ENCODE data around the gene PTBP2. TPM values are rescaled to one million over a fixed set of nuclear protein-coding genes. Genes with fewer than 3 reads are reported as not detected.
A peak's percentile ranks its signal among the peaks of the same experiment; 100 is the strongest.

The PTBP2 gene
- total and polyA plus RNA-seq, 2 of the 8 experiments (the other 6 are each of a cell fraction or from before 2014, with no cell fraction given) = 24.2 to 61.7 TPM

GRCh38 chr1:96722958-96723357 lies 1.4 kb downstream of the PTBP2 start:
- no peak for FAIRE-seq
- no peak overlapping the region for H4K91ac ChIP-seq (replicated peaks; ENCODE audit: insufficient read length, low read length)
- POLR2A ChIA-PET (ENCODE audit: partially characterized antibody) = interaction anchor here (0.8 to 2.9 kb wide), 6 partner anchors 9 to 196 kb away, joined by 3 to 20 read pairs (median 4); no protein-coding TSS in a partner anchor
- peak overlapping the region; percentile 88 to 98 (median 96); a peak in 5 of 7 replicates for H3K9ac ChIP-seq (replicated peaks in 1 of 4; ENCODE audit: extremely low read depth in 1 of 4, low read depth in 3 of 4, low read length in 3 of 4)
- no peak overlapping the region for H2BK20ac ChIP-seq (ENCODE audit: low read length)
- peaks cover 2 to 44% (median 18%) of the 10 kb centered on the region in 4 experiments; a peak in 4 of 8 replicates for H3K36me3 ChIP-seq (ENCODE audit: control insufficient read depth in 2 of 4, insufficient read depth in 4 of 4, low read length in 3 of 4)
- peak overlapping the region; percentile 80 for H4K5ac ChIP-seq (ENCODE audit: insufficient read length, low read depth, low read length)
- H3K23me2 ChIP-seq (ENCODE audit: low read depth, low read length) = peaks cover 5% of the 10 kb centered on the region; the same call in 1 of the 2 replicates
- no peak overlapping the region; the same call in 1 of the 2 replicates for H3K18ac ChIP-seq (ENCODE audit: extremely low read depth, low read length)
- H2AK5ac ChIP-seq (ENCODE audit: low read depth, low read length) = no peak overlapping the region; the same call in 1 of the 2 replicates
- H2BK5ac ChIP-seq (ENCODE audit: low read depth, low read length) = no peak overlapping the region
- CTCF ChIA-PET (ENCODE audit: partially characterized antibody) = interaction anchor here (1.0 kb wide), 1 partner anchor 169 kb away, joined by 3 read pairs; no protein-coding TSS in a partner anchor
- peak overlapping the region; percentile 83 to 96 (median 92) for H3K4me3 ChIP-seq (ENCODE audit: extremely low read depth in 1 of 4, insufficient read depth in 2 of 4, low read depth in 3 of 4, low read length in 4 of 4)
- peaks cover 21 to 60% of the 10 kb centered on the region in 2 experiments for H3K79me2 ChIP-seq (ENCODE audit: control insufficient read depth in 1 of 2, insufficient read depth in 2 of 2, low read length in 2 of 2)
- H4K20me1 ChIP-seq (replicated peaks in 1 of 2; ENCODE audit: control insufficient read depth in 1 of 2, insufficient read depth in 2 of 2, low read length in 2 of 2) = peaks cover 1 to 3% of the 10 kb centered on the region in 2 experiments
- H2BK15ac ChIP-seq (ENCODE audit: low read length) = no peak overlapping the region
- H3K27me3 ChIP-seq (replicated peaks in 1 of 4; ENCODE audit: control insufficient read depth in 3 of 4, extremely low read depth in 1 of 4, insufficient read depth in 3 of 4, low read length in 3 of 4) = no peaks in the 10 kb centered on the region
- H3K27ac ChIP-seq (ENCODE audit: low read depth, low read length) = 0 out of 2 replicates have a peak overlapping the region, but pooled peaks have one; percentile 55
- no peak overlapping the region for H2BK12ac ChIP-seq (ENCODE audit: low read depth, low read length)
- no peaks in the 10 kb centered on the region; the same call in 1 of the 2 replicates for H3K79me1 ChIP-seq (ENCODE audit: low read depth, low read length)
- H3K9me3 ChIP-seq (ENCODE audit: insufficient read depth in 2 of 2, low read depth in 1 of 2, low read length in 1 of 2) = no peaks in the 10 kb centered on the region
- TF ChIP-seq RNF2 (IDR thresholded peaks at IDR 0.05; ENCODE audit: borderline replicate concordance, low read depth, low read length, missing control alignments, poor library complexity, severe bottlenecking) = no peak
- TF ChIP-seq POU5F1 (IDR thresholded peaks at IDR 0.05; ENCODE audit: low read depth, low read length) = no peak
- no peak for TF ChIP-seq ASH2L (IDR thresholded peaks at IDR 0.05; ENCODE audit: low read length)
- H4K8ac ChIP-seq (ENCODE audit: extremely low read depth, insufficient read depth, low read length) = no peak overlapping the region
- no peak overlapping the region for H2AFZ ChIP-seq (ENCODE audit: low read length)
- H3K4me2 ChIP-seq (ENCODE audit: insufficient read depth in 1 of 2, low read depth in 2 of 2, low read length in 2 of 2) = peak overlapping the region; percentile 75 to 85
- H3K4ac ChIP-seq (replicated peaks; ENCODE audit: insufficient read length, low read depth, low read length) = no peak overlapping the region
- no peak overlapping the region for H3K56ac ChIP-seq (replicated peaks; ENCODE audit: insufficient read length, low read depth, low read length)
- WGBS, 2 experiments (ENCODE audit: extremely low coverage in 1 of 2, insufficient coverage in 1 of 2, insufficient read length in 1 of 2, insufficient replicate concordance in 2 of 2, low coverage in 1 of 2, low lambda C conversion rate in 2 of 2, missing lambda C conversion rate in 1 of 2) = 36% methylated on average over 3 of the region's 3 CpGs; no CpG with 5 or more reads in 1 of the 2 experiments
- no peak overlapping the region for H3K14ac ChIP-seq (ENCODE audit: insufficient read length)
- H2BK120ac ChIP-seq (replicated peaks; ENCODE audit: low read depth, low read length) = no peak overlapping the region
- no peak for DNase-seq (ENCODE audit: low read depth in 1 of 2, low spot score in 2 of 2)
- H3K4me1 ChIP-seq (replicated peaks in 1 of 4; ENCODE audit: control insufficient read depth in 3 of 4, insufficient read depth in 4 of 4, low read length in 3 of 4) = peaks cover 0 to 7% (median 3%) of the 10 kb centered on the region in 4 experiments; a peak in 4 of 7 replicates
- H3K23ac ChIP-seq (ENCODE audit: insufficient read length) = no peak overlapping the region

Measured in H1 (cell line).